Mucosa of rectum (tissue), 2 donors: ENCODE data around the gene SELENOI.

ENCODE experiments used
- H3K27ac ChIP-seq, 2 donors: one replicate each; pipeline ENCODE4 v1.7.0; 2013; ENCODE audit warnings: inconsistent platforms in 2 of 2, low read depth in 2 of 2, low read length in 2 of 2
- H3K27me3 ChIP-seq, 2 donors: one replicate each; pipeline ENCODE4 v1.7.0; 2013; ENCODE audit warnings: low read length in 2 of 2; ENCODE audit not compliant: control insufficient read depth in 2 of 2, insufficient read depth in 2 of 2
- H3K36me3 ChIP-seq, 2 donors: one replicate each; pipeline ENCODE4 v1.7.0; 2013; ENCODE audit warnings: low read length in 2 of 2; ENCODE audit not compliant: control insufficient read depth in 2 of 2, insufficient read depth in 2 of 2
- H3K4me1 ChIP-seq, 2 donors: one replicate each; pipeline ENCODE4 v1.7.0; 2013; ENCODE audit warnings: low read length in 2 of 2, mild to moderate bottlenecking in 1 of 2; ENCODE audit not compliant: control insufficient read depth in 2 of 2, insufficient read depth in 2 of 2
- H3K4me3 ChIP-seq, 2 donors: one replicate each; pipeline ENCODE4 v1.7.0; 2013; ENCODE audit warnings: low read length in 2 of 2
- H3K9ac ChIP-seq, 2 donors: one replicate each; pipeline ENCODE4 v1.7.0; 2013; ENCODE audit warnings: low read length in 2 of 2, low read depth in 1 of 2, mild to moderate bottlenecking in 1 of 2
- H3K9me3 ChIP-seq, 2 donors: one replicate each; pipeline ENCODE4 v1.7.0; 2013; ENCODE audit warnings: low read length in 2 of 2; ENCODE audit not compliant: control insufficient read depth in 2 of 2
- donor health status: healthy.
- donor health status: Normal muscosa, but diverticular disease.

The SELENOI gene

GRCh38 chr2:26423750-26424149 lies 77.8 kb downstream of the SELENOI start:
- no peak overlapping the region for H3K9ac ChIP-seq
- no peaks in the 10 kb centered on the region for H3K4me1 ChIP-seq
- no peak overlapping the region for H3K27ac ChIP-seq
- no peaks in the 10 kb centered on the region for H3K36me3 ChIP-seq
- no peaks in the 10 kb centered on the region for H3K9me3 ChIP-seq
- H3K4me3 ChIP-seq = no peak overlapping the region
- H3K27me3 ChIP-seq = no peaks in the 10 kb centered on the region

DNA sequence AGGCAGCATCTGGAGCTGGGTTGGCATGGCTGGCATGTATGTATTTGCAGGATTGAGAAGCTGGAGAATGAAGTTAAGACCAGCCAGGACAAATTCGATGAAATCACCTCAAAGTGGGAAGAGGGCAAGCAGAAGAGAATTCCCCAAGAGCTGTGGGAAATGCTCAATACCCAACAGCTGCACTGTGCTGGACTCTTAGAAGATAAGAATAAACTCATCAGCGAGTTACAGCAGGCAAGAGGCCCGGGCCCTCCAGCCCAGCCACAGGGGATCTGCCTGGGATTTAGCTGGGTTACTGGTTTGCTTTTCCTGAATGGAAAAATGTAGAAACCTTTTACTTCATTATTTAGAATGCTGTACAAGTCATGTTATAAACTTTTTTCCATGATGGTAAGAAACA lies 78.3 kb downstream of the SELENOI start:
- Histone ChIP-seq H3K9ac (no peak overlapping the region), H3K4me3 (no peak overlapping the region)

GRCh38 chr2:26428846-26429245 lies 82.9 kb downstream of the SELENOI start:
- Histone ChIP-seq H3K4me3 (no peak overlapping the region), H3K36me3 (no peaks in the 10 kb centered on the region), H3K27me3 (peaks cover 0 to 4% of the 10 kb centered on the region in 2 donors), H3K27ac (no peak overlapping the region), H3K4me1 (no peaks in the 10 kb centered on the region), H3K9ac (no peak overlapping the region), H3K9me3 (no peaks in the 10 kb centered on the region)

More for the DNA sequence above, 78.3 kb downstream of the SELENOI start:
- no peak overlapping the region for H3K27ac ChIP-seq
- no peaks in the 10 kb centered on the region for H3K4me1 ChIP-seq
- no peaks in the 10 kb centered on the region for H3K9me3 ChIP-seq
- H3K36me3 ChIP-seq = no peaks in the 10 kb centered on the region
- H3K27me3 ChIP-seq = no peaks in the 10 kb centered on the region

- Histone ChIP-seq H3K4me1 (no peaks in the 10 kb centered on the region), H3K9ac (no peak overlapping the region), H3K9me3 (no peaks in the 10 kb centered on the region), H3K4me3 (no peak overlapping the region), H3K27ac (no peak overlapping the region), H3K27me3 (peaks cover 0 to 4% of the 10 kb centered on the region in 2 donors), H3K36me3 (no peaks in the 10 kb centered on the region)
Observed at GRCh38 chr2:26429779-26430578, 84.0 kb downstream of the SELENOI start.

DNA sequence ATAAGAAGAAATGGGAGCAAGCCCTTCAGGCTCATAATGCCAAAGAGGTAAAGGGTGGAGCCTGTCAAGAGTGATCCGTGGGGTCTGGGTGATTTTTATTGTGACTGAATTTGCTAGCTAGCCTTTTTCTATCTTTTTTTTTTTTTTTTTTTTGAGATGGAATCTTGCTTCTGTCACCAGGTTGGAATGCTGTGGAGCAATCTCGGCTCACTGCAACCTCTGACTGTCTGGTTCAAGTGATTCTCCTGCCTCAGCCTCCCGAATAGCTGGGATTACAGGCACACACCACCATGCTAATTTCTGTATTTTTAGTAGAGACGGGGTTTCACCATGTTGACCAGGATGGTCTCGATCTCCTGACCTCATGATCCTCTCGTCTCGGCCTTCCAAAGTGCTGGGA lies 84.9 kb downstream of the SELENOI start:
- H3K9ac ChIP-seq = no peak overlapping the region
- H3K27ac ChIP-seq = no peak overlapping the region
- no peaks in the 10 kb centered on the region for H3K4me1 ChIP-seq
- H3K36me3 ChIP-seq = no peaks in the 10 kb centered on the region
- H3K27me3 ChIP-seq = peaks cover 0 to 4% of the 10 kb centered on the region in 2 donors
- no peak overlapping the region for H3K4me3 ChIP-seq
- H3K9me3 ChIP-seq = no peaks in the 10 kb centered on the region

DNA sequence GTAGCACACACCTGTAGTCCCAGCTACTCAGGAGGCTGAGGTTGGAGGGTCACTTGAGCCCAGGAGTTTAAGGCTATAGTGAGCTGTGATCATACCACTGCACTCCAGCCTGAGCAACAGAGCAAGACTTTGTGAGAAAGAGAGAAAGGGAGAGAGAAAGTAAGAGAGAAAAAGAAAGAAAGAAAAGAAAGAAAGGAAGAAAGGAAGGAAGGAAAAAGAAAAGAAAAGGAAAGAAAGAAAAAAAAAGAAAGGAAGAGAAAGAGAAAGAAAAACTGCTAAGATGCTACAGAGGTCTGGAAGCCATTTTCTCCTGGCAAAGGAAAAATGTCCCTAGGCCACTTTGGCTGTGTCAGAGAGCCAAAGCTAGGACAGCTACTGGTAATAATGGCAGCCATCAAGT lies 86.4 kb downstream of the SELENOI start:
- H3K9me3 ChIP-seq = no peaks in the 10 kb centered on the region
- no peaks in the 10 kb centered on the region for H3K36me3 ChIP-seq
- H3K9ac ChIP-seq = no peak overlapping the region
- no peak overlapping the region for H3K4me3 ChIP-seq
- peaks cover 0 to 4% of the 10 kb centered on the region in 2 donors for H3K27me3 ChIP-seq
- H3K4me1 ChIP-seq = no peaks in the 10 kb centered on the region
- no peak overlapping the region for H3K27ac ChIP-seq

- no peaks in the 10 kb centered on the region for H3K4me1 ChIP-seq
- peaks cover 0 to 4% of the 10 kb centered on the region in 2 donors for H3K27me3 ChIP-seq
- no peak overlapping the region for H3K9ac ChIP-seq
- no peaks in the 10 kb centered on the region for H3K9me3 ChIP-seq
- H3K4me3 ChIP-seq = no peak overlapping the region
- no peaks in the 10 kb centered on the region for H3K36me3 ChIP-seq
- no peak overlapping the region for H3K27ac ChIP-seq
Observed at GRCh38 chr2:26432859-26433258, 86.9 kb downstream of the SELENOI start.

DNA sequence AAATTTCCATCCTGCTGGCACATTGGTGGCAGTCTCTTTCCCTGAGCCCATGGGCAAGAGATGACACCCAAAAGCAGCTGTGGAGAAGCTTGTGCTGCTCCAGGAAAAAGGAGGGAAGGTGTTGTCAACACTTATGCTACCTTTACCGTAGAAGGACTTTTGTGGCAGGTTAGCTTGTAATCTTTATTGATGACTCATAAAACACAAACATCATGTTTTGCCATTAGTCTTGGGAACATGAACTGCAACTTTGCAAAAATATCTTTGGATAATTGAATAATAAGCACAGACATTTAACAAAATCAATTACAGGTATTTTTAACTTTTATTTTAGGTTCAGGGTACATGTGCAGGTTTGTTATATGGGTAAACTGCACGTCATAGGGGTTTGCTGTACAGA lies 89.2 kb downstream of the SELENOI start:
- H3K36me3 ChIP-seq = no peaks in the 10 kb centered on the region
- no peak overlapping the region for H3K9ac ChIP-seq
- no peaks in the 10 kb centered on the region for H3K9me3 ChIP-seq
- peaks cover 0 to 4% of the 10 kb centered on the region in 2 donors for H3K27me3 ChIP-seq
- no peaks in the 10 kb centered on the region for H3K4me1 ChIP-seq
- no peak overlapping the region for H3K27ac ChIP-seq
- no peak overlapping the region for H3K4me3 ChIP-seq

DNA sequence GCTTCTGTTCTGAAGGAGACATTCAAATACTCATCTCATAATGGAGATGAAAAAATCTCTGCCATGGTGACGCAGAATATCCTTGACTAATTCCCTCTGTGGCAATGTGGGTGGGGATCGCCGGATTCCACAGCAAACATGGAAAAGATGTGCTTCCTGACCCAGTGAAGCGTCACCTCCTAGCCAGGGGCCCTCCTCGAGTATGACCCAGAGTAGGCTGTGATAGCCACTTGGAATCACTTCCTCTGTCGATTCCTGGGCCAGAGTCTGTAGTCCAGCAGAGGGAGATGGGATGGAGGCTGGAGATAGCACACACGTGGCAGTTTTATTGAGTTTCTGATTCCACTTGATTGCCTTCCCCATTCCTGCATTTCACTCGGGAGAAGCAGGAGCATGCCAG lies 92.6 kb downstream of the SELENOI start:
- H3K9ac ChIP-seq = no peak overlapping the region
- H3K9me3 ChIP-seq = no peaks in the 10 kb centered on the region
- H3K27me3 ChIP-seq = peaks cover 0 to 2% of the 10 kb centered on the region in 2 donors
- no peak overlapping the region for H3K27ac ChIP-seq
- H3K4me3 ChIP-seq = no peak overlapping the region
- no peaks in the 10 kb centered on the region for H3K4me1 ChIP-seq
- no peaks in the 10 kb centered on the region for H3K36me3 ChIP-seq

DNA sequence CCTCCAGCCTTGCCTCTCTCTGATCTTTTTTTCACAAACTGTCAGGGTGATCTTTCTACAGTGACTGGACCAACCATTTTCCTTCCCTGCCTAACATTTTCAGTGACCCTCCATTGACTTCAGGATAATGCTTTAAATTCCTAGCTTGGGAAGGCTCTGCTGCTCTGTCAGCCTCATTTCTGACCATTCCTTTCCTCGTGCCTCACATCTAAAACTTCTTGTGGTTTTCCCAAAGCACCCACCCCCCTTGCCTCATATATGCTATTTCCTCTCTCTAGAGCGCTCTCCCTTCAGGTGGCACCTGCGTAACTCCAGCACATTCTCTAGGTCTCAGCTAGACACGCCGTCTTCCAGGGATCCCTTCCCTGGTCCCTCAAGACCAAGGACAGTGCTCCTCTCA lies 93.0 kb downstream of the SELENOI start:
- Histone ChIP-seq H3K27ac (no peak overlapping the region), H3K27me3 (no peaks in the 10 kb centered on the region), H3K36me3 (no peaks in the 10 kb centered on the region), H3K9me3 (no peaks in the 10 kb centered on the region), H3K4me1 (no peaks in the 10 kb centered on the region), H3K4me3 (no peak overlapping the region), H3K9ac (no peak overlapping the region)
